ENCODE measurements around the gene NMRK1.

DNA sequence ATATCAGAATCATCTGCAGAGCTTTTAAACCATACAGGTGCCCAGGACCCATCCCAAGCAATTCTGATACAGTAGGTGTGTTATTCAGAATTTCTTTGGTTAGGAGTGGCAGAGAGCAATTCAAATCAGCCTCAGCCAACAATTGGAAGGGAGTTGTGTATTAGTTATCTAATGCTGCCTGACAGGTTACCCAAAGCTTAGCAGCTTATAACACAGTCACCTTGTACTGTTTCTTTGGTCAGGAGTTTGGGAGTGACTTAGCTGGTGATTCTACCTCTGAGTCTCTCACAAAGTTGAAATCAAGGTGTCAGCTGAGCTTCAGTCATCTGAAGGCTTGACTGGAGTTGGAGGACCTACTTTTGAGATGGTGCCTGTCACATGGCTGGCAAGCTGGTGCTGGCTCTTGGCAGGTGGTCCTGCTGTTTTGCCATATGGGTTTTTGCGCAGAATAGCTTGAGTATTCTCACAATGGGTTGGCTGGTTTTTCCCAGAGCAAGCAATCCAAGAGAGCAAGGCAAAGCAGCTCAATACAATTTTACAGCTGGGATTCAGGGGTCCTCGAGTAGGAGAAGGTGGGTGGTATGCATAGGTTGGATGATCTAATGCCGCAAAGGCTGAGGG lies 41.1 kb downstream of the NMRK1 start:
- TF ChIP-seq, protein P1, sequence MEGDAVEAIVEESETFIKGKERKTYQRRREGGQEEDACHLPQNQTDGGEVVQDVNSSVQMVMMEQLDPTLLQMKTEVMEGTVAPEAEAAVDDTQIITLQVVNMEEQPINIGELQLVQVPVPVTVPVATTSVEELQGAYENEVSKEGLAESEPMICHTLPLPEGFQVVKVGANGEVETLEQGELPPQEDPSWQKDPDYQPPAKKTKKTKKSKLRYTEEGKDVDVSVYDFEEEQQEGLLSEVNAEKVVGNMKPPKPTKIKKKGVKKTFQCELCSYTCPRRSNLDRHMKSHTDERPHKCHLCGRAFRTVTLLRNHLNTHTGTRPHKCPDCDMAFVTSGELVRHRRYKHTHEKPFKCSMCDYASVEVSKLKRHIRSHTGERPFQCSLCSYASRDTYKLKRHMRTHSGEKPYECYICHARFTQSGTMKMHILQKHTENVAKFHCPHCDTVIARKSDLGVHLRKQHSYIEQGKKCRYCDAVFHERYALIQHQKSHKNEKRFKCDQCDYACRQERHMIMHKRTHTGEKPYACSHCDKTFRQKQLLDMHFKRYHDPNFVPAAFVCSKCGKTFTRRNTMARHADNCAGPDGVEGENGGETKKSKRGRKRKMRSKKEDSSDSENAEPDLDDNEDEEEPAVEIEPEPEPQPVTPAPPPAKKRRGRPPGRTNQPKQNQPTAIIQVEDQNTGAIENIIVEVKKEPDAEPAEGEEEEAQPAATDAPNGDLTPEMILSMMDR (conservative IDR thresholded peaks at IDR 0.05), result no peak
- TF ChIP-seq EZH2 (IDR thresholded peaks at IDR 0.05; ENCODE audit: low read depth), result no peak

All from PC-9 (cell line).